ENCODE data around the gene ELOVL5.

DNA sequence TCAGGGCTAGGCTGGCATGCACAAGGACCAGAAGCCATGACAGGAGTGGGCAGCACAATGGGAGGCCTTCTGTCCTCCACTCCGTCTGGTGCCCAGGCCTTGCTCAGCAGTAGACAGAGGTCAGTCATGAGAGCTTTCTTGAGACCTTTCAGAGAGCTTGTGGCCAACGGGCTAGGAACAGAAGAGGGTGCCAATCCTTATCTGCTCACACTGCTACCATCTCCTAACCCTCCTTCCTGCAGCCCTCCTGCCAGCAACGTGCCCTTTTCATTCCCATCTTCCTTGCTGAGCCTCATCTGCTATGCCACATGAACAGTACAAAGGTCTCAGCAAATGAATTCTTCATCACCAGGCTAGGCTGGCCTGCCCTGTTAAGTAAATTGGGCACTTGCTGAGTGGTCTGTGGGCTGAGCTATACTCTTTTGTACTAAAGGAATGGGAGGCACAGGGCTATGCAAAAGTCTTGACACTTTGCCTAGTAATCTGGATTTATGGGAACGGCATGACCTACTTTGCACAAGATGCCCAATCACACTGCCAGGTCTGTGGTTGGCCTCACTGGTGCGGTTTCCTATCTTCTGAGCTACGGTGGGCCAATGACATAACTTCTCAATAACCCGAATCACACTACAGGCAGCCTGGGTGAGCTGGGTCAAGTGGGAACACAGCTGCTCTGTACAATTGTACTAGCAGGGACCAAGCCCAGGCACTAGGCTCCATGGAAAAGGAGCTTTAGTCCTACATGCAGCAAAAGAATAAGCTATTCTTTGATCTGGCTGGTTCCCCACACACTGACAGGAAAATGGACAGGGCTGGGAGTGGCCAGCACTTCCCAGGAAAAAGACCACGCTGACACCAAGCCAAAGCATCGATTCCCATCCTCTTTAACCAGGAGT lies 47.8 kb downstream of the ELOVL5 start:
- no peak for TF ChIP-seq CTCF (IDR thresholded peaks at IDR 0.05; ENCODE audit: low read length)
- TF ChIP-seq EZH2 (IDR thresholded peaks at IDR 0.05; ENCODE audit: borderline replicate concordance, low read length) = no peak

All from OCI-LY1 (cell line).